H9 (cell line): ENCODE results near the gene GALC. TPM values are rescaled to one million over a fixed set of nuclear protein-coding genes. Genes with fewer than 3 reads are reported as not detected.

Experiments
- DNase-seq: peaks from one replicate; pipeline ENCODE4 v3.0.0-alpha.2; 2017
- H2AFZ ChIP-seq: one replicate; pipeline ENCODE4 v1.6.1; 2013; ENCODE audit warnings: mild to moderate bottlenecking, low read length, control low read depth, moderate library complexity
- H2AK5ac ChIP-seq: 2 replicates; pipeline ENCODE4 v1.6.1; 2013; ENCODE audit warnings: low read length, control low read depth, mixed read lengths; ENCODE audit not compliant: insufficient read length
- H2BK120ac ChIP-seq: one replicate; pipeline ENCODE4 v1.6.1; 2013; ENCODE audit warnings: low read depth, mild to moderate bottlenecking, low read length, control low read depth, inconsistent platforms; ENCODE audit not compliant: poor library complexity, severe bottlenecking
- H2BK12ac ChIP-seq: 2 replicates; pipeline ENCODE4 v1.6.1; 2013; ENCODE audit warnings: low read length, control low read depth, mixed read lengths, low read depth; ENCODE audit not compliant: insufficient read length
- H2BK15ac ChIP-seq: 2 replicates; pipeline ENCODE4 v1.6.1; 2013; ENCODE audit warnings: low read depth, low read length, control low read depth
- H2BK20ac ChIP-seq: one replicate; pipeline ENCODE4 v1.6.1; 2013; ENCODE audit warnings: low read depth, mild to moderate bottlenecking, low read length, control low read depth, inconsistent platforms; ENCODE audit not compliant: poor library complexity, severe bottlenecking
- H2BK5ac ChIP-seq: 2 replicates; pipeline ENCODE4 v1.6.1; 2013; ENCODE audit warnings: low read length, control low read depth, mixed read lengths; ENCODE audit not compliant: insufficient read length
- H3K14ac ChIP-seq: 2 replicates; pipeline ENCODE4 v1.6.1; 2013; ENCODE audit warnings: low read length, control low read depth; ENCODE audit not compliant: insufficient read depth
- H3K18ac ChIP-seq: 2 replicates; pipeline ENCODE4 v1.6.1; 2013; ENCODE audit warnings: low read depth, mild to moderate bottlenecking, mixed read lengths, low read length, control low read depth; ENCODE audit not compliant: insufficient read length
- H3K23ac ChIP-seq: 2 replicates; pipeline ENCODE4 v1.6.1; 2013; ENCODE audit warnings: low read length, control low read depth, mixed read lengths, low read depth; ENCODE audit not compliant: insufficient read length
- H3K23me2 ChIP-seq: 2 replicates; pipeline ENCODE4 v1.6.1; 2013; ENCODE audit warnings: low read depth, mild to moderate bottlenecking, mixed read lengths, low read length, control low read depth; ENCODE audit not compliant: insufficient read length, poor library complexity, severe bottlenecking
- H3K27ac ChIP-seq: 2 replicates; pipeline ENCODE4 v1.5.1; 2013; ENCODE audit warnings: low read length, control low read depth, mixed read lengths, low read depth; ENCODE audit not compliant: insufficient read length
- H3K27me3 ChIP-seq: 2 replicates; pipeline ENCODE4 v1.6.1; 2013; ENCODE audit warnings: low read length, control low read depth, inconsistent platforms; ENCODE audit not compliant: insufficient read depth
- H3K4ac ChIP-seq: 2 replicates; pipeline ENCODE4 v1.6.1; 2013; ENCODE audit warnings: low read depth, mild to moderate bottlenecking, control low read depth, inconsistent platforms, low read length, moderate library complexity
- H3K4me1 ChIP-seq: 2 replicates; pipeline ENCODE4 v1.6.1; 2013; ENCODE audit warnings: low read length, control low read depth, inconsistent platforms; ENCODE audit not compliant: insufficient read depth
- H3K4me2 ChIP-seq: 2 replicates; pipeline ENCODE4 v1.6.1; 2013; ENCODE audit warnings: low read length, control low read depth, mixed read lengths; ENCODE audit not compliant: insufficient read length, insufficient read depth
- H3K56ac ChIP-seq: 2 replicates; pipeline ENCODE4 v1.6.1; 2013; ENCODE audit warnings: low read depth, mild to moderate bottlenecking, mixed read lengths, low read length, control low read depth; ENCODE audit not compliant: insufficient read length
- H3K79me1 ChIP-seq: 2 replicates; pipeline ENCODE4 v1.6.1; 2013; ENCODE audit warnings: low read depth, mild to moderate bottlenecking, moderate library complexity, low read length, control low read depth, inconsistent platforms; ENCODE audit not compliant: insufficient read depth, poor library complexity, severe bottlenecking
- H3K79me2 ChIP-seq: 2 replicates; pipeline ENCODE4 v1.6.1; 2013; ENCODE audit warnings: low read length, control low read depth, inconsistent platforms; ENCODE audit not compliant: insufficient read depth
- H3K9ac ChIP-seq: 2 replicates; pipeline ENCODE4 v1.6.1; 2013; ENCODE audit warnings: low read length, control low read depth, mixed read lengths; ENCODE audit not compliant: insufficient read length; ENCODE audit errors: extremely low read depth
- H3K9me3 ChIP-seq: one replicate; pipeline ENCODE4 v1.6.1; 2013; ENCODE audit warnings: low read depth, low read length, inconsistent platforms; ENCODE audit not compliant: control insufficient read depth
- H3T11ph ChIP-seq: one replicate; pipeline ENCODE4 v1.6.1; 2013; ENCODE audit warnings: mild to moderate bottlenecking, low read length, control low read depth, inconsistent platforms
- H4K20me1 ChIP-seq: one replicate; pipeline ENCODE4 v1.6.1; 2013; ENCODE audit not compliant: control insufficient read depth, insufficient read length, insufficient read depth
- H4K5ac ChIP-seq: 2 replicates; pipeline ENCODE4 v1.6.1; 2013; ENCODE audit warnings: low read depth, mild to moderate bottlenecking, mixed read lengths, low read length, control low read depth; ENCODE audit not compliant: insufficient read length
- H4K8ac ChIP-seq: replicated peaks from 2 replicates; pipeline ENCODE4 v1.6.1; 2013; ENCODE audit warnings: low read length, control low read depth, mixed read lengths, low read depth; ENCODE audit not compliant: insufficient read length
- H4K91ac ChIP-seq: 2 replicates; pipeline ENCODE4 v1.6.1; 2013; ENCODE audit warnings: low read depth, mild to moderate bottlenecking, moderate library complexity, mixed read lengths, low read length, control low read depth; ENCODE audit not compliant: insufficient read length
- H3K27ac Mint-ChIP-seq, 3 experiments: 2 replicates in 2 of 3; 3 replicates in 1 of 3; pipeline ENCODE4 v1.8.0; 2020 to 2021; ENCODE audit warnings: mixed read lengths in 3 of 3, mild to moderate bottlenecking in 1 of 3, moderate library complexity in 1 of 3
- H3K27me3 Mint-ChIP-seq: 2 replicates; pipeline ENCODE4 v1.8.0; 2021; ENCODE audit warnings: low read depth, mild to moderate bottlenecking, moderate library complexity, mixed read lengths
- H3K36me3 Mint-ChIP-seq, 3 experiments: 2 replicates in 2 of 3; 3 replicates in 1 of 3; pipeline ENCODE4 v1.8.0; 2020 to 2021; ENCODE audit warnings: low read depth in 3 of 3, mixed read lengths in 3 of 3; ENCODE audit not compliant: insufficient read depth in 1 of 3
- H3K4me1 Mint-ChIP-seq, 2 experiments: 2 replicates each; pipeline ENCODE4 v1.8.0; 2020; ENCODE audit warnings: mixed read lengths in 2 of 2
- H3K4me3 Mint-ChIP-seq, 2 experiments: 2 replicates in 1 of 2; 3 replicates in 1 of 2; pipeline ENCODE4 v1.8.0; 2020 to 2021; ENCODE audit warnings: mild to moderate bottlenecking in 2 of 2, mixed read lengths in 2 of 2, moderate library complexity in 1 of 2
- H3K9me3 Mint-ChIP-seq, 2 experiments: 2 replicates in 1 of 2; 3 replicates in 1 of 2; pipeline ENCODE4 v1.8.0; 2020; ENCODE audit warnings: mild to moderate bottlenecking in 2 of 2, mixed read lengths in 2 of 2, moderate library complexity in 1 of 2
- WGBS: extraction: QIAGEN DNeasy Blood & Tissue Kit; methylation state at CpG from one replicate; pipeline ENCODE4 v1.1.7; 2013; ENCODE audit warnings: missing lambda C conversion rate, low lambda C conversion rate, mixed read lengths; ENCODE audit not compliant: insufficient read length; ENCODE audit errors: extremely low coverage; 5-methylcytosine and 5-hydroxymethylcytosine counted together
- total RNA-seq: library from RNA; stranded (reverse); gene quantifications from 2 replicates; pipeline ENCODE4 v1.2.1, GENCODE V29; 2021
- TF ChIP-seq, protein P1 (sequence below): fragments of 200-600 bp; sonication (generic); conservative IDR thresholded peaks from 3 replicates; pipeline ENCODE4 v1.8.0; 2021; ENCODE audit warnings: antibody characterized with exemption, mild to moderate bottlenecking

The GALC gene
- total RNA-seq, 1 experiment from 2014 or later, result 12.4 TPM

DNA sequence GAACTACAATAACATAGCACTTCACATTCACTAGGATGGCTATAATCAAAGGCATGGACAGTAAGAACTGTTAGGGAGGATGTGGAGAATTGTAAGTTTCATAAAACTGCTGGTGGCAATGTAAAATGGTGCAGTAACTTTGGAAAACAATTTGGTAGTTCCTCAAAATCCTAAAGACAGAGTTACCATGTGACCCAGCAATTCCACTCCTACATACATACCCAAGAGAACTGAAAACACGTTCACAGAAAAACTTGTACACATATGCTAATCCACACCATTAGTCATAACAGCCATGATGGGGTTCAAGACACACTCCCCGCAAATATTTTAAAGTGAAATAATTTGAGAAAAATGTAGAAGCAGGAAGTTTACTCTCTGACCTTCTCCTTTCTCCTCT, 31.7 kb downstream of the GALC start:
- no peaks in the 10 kb centered on the region for H3K79me1 ChIP-seq
- Mint-ChIP-seq H3K9me3 (no peaks in the 10 kb centered on the region), H3K27me3 (no peaks in the 10 kb centered on the region), H3K27ac (no peak overlapping the region), H3K4me1 (no peaks in the 10 kb centered on the region), H3K4me3 (no peak overlapping the region), H3K36me3 (peaks cover 0 to 11% (median 4%) of the 10 kb centered on the region in 3 experiments; a peak in 3 of 7 replicates)
- WGBS, result no CpG with 5 or more reads among the region's 2 CpGs
- H2BK5ac ChIP-seq, result no peak overlapping the region
- H3K9me3 ChIP-seq, result no peaks in the 10 kb centered on the region
- H3K4me2 ChIP-seq, result no peak overlapping the region
- no peak for DNase-seq
- no peak overlapping the region for H2BK15ac ChIP-seq
- no peaks in the 10 kb centered on the region for H3K23me2 ChIP-seq
- H3K4ac ChIP-seq, result no peak overlapping the region
- no peaks in the 10 kb centered on the region for H3K27me3 ChIP-seq
- H3K9ac ChIP-seq, result no peak overlapping the region
- no peak overlapping the region for H4K8ac ChIP-seq
- no peak overlapping the region for H3K18ac ChIP-seq
- H3K79me2 ChIP-seq, result no peaks in the 10 kb centered on the region
- no peak overlapping the region for H3K27ac ChIP-seq
- no peak overlapping the region for H3K56ac ChIP-seq
- no peak overlapping the region for H2AK5ac ChIP-seq
- no peak overlapping the region for H2AFZ ChIP-seq
- no peak overlapping the region for H3K14ac ChIP-seq
- H3T11ph ChIP-seq, result no peak overlapping the region
- no peaks in the 10 kb centered on the region for H4K20me1 ChIP-seq
- no peak overlapping the region for H4K5ac ChIP-seq
- H3K23ac ChIP-seq, result no peak overlapping the region
- TF ChIP-seq, protein P1, sequence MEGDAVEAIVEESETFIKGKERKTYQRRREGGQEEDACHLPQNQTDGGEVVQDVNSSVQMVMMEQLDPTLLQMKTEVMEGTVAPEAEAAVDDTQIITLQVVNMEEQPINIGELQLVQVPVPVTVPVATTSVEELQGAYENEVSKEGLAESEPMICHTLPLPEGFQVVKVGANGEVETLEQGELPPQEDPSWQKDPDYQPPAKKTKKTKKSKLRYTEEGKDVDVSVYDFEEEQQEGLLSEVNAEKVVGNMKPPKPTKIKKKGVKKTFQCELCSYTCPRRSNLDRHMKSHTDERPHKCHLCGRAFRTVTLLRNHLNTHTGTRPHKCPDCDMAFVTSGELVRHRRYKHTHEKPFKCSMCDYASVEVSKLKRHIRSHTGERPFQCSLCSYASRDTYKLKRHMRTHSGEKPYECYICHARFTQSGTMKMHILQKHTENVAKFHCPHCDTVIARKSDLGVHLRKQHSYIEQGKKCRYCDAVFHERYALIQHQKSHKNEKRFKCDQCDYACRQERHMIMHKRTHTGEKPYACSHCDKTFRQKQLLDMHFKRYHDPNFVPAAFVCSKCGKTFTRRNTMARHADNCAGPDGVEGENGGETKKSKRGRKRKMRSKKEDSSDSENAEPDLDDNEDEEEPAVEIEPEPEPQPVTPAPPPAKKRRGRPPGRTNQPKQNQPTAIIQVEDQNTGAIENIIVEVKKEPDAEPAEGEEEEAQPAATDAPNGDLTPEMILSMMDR, result no peak
- no peak overlapping the region for H2BK12ac ChIP-seq
- no peak overlapping the region for H4K91ac ChIP-seq
- no peaks in the 10 kb centered on the region for H3K4me1 ChIP-seq
- H2BK120ac ChIP-seq, result no peak overlapping the region
- H2BK20ac ChIP-seq, result no peak overlapping the region
